ENCODE measurements around the gene CEP85. TPM values are rescaled to one million over a fixed set of nuclear protein-coding genes. Genes with fewer than 3 reads are reported as not detected.

The CEP85 gene
- total RNA-seq, 1 experiment from 2014 or later: 20.8 TPM

DNA sequence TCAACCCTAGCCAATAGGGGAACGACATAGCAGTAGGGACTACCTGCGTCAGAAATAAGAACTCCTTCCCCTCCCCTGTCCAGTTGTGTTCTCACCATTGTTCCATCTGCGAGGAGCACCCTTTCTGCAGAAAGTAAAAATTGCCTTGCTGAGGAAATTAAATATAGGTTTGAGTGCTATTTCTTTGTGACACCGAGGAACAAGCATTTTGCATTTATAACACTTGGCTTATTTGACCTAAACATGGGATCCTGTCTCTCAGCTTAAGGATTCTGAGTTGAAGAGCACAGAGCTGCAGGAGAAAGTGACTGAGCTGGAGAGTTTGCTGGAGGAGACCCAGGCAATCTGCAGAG is 35.2 kb downstream of the CEP85 start:
- in situ Hi-C loops (cut with HindIII; ENCODE audit: low pct_unique_long_range_greater_than_20kb, low sequenced_read_pairs): no loop called here
- no peak for DNase-seq (ENCODE audit: low read depth)

DNA sequence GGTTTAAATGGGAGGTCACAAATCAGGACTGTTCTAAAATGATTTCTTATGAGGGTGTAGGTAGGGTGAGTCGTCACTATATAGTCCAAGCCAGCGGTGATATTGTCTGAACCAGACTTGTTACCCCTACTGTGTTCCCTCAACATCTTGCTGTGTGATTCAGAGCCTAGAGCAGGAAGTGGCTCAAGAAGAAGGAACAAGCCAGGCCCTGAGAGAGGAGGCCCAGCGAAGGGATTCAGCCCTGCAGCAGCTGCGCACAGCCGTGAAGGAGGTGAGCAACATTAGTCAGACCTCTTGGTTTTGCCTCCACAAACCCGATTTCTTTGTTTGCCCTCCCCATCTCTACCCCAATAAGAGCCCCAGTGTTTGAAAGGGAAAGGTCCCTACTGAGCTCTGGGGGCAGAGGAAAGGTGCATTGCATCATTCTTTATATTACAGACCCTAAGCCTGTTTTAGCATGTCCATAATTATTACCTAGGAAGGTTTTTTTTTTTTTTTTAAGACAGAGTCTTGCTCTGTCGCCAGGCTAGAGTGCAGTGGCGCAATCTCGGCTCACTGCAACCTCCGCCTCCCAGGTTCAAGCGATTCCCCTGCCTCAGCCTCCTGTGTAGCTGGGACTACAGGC is 40.9 kb downstream of the CEP85 start:
- in situ Hi-C loops (cut with HindIII; ENCODE audit: low pct_unique_long_range_greater_than_20kb, low sequenced_read_pairs): no loop called here
- no peak for DNase-seq (ENCODE audit: low read depth)

DNA sequence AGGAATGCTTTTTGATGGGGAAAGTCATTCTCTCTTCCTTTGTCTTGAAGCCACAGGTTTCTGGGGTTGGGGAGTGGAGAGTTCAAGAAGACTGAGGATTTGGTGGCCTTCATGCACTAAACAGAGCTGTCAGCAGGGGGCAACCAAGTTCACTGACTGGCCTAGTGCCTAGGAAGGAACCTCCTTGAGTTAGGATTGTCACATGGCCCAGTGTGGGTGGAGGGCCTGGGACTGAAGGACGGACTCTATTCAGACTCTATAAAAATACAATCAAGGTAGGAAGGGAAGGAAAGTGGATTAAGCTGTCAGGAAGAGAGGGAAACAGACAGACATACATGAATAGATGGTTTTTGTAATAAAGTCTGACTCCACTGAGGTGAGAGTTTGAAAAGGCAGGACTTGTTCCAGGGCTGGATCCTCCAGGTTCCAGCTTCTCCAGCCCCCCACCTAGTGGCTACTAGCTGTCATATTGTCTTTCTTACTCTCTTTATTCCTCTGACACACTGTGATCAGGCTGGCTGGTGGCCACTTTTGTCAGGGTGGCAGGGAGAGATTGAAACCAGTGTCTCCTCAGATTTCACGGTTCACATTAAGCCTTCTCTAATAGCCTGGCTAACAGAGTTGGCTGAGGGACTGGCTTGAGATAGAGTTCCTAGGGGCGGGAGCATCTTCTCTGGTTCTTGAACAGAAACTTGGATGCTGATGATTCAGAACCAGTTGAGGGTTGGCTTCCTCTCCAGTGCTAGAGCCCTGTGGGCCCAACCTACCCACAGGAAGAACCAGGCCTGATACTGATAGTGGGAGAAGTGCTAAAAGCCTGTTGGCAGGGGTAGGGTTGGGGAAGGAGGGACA is 41.8 kb downstream of the CEP85 start:
- in situ Hi-C loops (cut with HindIII; ENCODE audit: low pct_unique_long_range_greater_than_20kb, low sequenced_read_pairs): no loop called here

DNA sequence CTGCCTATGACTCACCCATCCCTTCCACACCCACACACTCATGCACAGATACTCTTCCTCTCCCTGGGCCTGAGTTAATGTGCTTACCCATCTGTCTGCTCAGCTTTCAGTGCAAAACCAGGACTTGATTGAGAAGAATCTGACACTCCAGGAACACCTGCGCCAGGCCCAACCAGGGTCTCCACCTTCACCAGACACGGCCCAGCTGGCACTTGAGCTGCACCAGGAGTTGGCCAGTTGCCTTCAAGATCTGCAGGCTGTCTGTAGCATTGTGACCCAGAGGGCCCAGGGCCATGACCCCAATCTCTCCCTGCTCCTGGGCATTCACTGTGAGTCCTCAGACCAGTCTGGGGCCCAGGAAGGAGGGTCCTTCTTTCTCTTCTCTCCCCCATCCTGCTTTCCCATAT is 42.4 kb downstream of the CEP85 start:
- in situ Hi-C loops (cut with HindIII; ENCODE audit: low pct_unique_long_range_greater_than_20kb, low sequenced_read_pairs): no loop called here

More for the DNA sequence above, 41.8 kb downstream of the CEP85 start:
- DNase-seq (ENCODE audit: low read depth): peak; percentile 86

DNA sequence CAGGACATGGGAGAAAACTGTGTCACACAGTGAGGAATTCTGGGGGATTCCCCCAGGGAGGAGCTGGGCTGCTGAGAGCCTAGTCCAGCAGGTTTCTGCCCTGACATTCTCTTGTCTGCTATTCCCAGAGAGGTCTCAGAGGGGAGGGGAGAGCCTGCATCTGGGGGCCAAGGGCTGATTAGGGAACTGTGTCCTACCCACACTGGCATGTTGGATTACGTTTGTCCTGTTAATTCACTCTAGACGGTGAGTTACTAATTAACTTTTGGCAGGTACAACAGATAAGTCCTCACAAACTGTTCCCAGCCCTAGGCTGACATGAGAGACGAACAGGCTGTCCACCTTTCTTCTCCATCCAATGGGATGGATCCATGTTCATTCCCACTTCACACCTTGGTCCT is 43.3 kb downstream of the CEP85 start:
- in situ Hi-C loops (cut with HindIII; ENCODE audit: low pct_unique_long_range_greater_than_20kb, low sequenced_read_pairs): no loop called here
- no peak for DNase-seq (ENCODE audit: low read depth)

More for the DNA sequence above, 42.4 kb downstream of the CEP85 start:
- DNase-seq (ENCODE audit: low read depth): no peak

DNA sequence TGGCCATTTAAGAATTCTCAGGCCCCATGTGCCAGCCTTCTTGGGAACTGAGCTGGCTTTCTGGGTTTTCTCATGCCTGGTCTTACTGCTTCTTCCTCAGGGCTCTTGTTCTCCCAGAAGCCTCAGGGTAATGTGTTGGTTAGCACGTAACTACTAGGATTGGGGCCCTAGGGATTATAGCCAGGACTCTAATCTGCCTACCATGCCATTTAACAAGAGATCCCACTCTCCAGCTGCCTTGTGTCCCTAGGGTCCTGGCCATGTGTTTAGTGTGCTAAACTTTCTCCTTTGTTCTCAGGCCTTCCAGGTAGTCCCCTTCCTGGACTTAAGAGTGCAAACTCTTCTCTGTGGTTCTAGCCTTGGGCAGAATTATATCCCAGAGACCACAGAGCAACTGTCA is 43.7 kb downstream of the CEP85 start:
- in situ Hi-C loops (cut with HindIII; ENCODE audit: low pct_unique_long_range_greater_than_20kb, low sequenced_read_pairs): no loop called here
- DNase-seq (ENCODE audit: low read depth): no peak

DNA sequence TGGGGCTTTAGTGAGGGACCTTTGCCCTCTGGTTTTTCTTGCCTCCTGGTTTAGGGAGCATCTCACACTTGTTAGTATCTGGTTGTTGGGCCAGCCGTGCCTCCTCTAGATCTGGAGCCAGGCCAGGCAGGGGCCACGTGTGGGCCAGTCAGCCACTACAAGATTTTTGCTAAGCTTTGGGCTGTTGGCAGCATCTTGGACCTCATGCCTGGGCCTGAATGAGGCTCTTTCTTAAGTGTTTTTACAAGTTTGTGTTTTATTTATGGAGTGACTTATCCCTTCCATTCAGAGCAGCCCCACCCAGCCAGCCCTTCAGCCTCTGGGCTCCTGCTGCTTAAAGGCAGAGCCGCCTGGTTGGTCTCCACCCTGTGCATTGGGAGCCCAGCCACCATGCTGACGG is 44.3 kb downstream of the CEP85 start:
- peak; percentile 71 for DNase-seq (ENCODE audit: low read depth)
- in situ Hi-C loops (cut with HindIII; ENCODE audit: low pct_unique_long_range_greater_than_20kb, low sequenced_read_pairs): no loop called here

DNA sequence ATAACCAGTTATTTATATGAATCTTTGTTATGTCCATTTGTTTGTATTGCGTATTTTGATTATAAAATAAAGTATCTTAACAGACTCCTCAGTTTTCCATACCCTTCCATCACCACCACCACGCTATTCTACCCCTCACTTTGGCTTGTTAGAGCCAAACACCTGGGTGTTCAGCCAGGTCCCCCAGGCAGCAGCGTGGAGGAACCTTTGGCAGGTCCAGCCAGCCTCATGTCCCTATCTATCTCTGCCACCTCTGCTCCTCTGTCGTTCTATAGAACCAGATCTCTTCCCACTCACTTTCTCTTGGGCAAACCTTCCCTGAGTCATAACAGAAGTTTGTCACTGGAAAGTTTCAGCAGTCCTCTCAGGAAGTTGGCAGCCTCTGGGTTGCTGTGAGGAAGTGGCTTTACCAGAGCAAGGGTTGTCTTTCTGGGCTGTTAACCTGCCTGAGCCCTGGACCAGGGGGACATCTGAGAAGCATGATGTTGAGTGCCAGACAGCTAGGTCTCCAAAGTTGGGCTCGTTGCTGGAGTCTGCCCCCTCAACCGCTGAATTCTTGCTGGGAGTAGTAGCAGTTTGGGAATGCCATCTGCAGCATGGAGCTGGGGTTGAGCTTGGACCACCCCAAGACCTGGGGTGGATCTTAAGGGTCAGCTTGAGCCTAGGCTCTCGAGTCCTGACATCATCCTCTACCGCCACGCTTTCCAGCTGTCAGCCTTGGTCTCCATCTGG is 44.9 kb downstream of the CEP85 start:
- in situ Hi-C loops (cut with HindIII; ENCODE audit: low pct_unique_long_range_greater_than_20kb, low sequenced_read_pairs): no loop called here
- DNase-seq (ENCODE audit: low read depth): peak; percentile 51

DNA sequence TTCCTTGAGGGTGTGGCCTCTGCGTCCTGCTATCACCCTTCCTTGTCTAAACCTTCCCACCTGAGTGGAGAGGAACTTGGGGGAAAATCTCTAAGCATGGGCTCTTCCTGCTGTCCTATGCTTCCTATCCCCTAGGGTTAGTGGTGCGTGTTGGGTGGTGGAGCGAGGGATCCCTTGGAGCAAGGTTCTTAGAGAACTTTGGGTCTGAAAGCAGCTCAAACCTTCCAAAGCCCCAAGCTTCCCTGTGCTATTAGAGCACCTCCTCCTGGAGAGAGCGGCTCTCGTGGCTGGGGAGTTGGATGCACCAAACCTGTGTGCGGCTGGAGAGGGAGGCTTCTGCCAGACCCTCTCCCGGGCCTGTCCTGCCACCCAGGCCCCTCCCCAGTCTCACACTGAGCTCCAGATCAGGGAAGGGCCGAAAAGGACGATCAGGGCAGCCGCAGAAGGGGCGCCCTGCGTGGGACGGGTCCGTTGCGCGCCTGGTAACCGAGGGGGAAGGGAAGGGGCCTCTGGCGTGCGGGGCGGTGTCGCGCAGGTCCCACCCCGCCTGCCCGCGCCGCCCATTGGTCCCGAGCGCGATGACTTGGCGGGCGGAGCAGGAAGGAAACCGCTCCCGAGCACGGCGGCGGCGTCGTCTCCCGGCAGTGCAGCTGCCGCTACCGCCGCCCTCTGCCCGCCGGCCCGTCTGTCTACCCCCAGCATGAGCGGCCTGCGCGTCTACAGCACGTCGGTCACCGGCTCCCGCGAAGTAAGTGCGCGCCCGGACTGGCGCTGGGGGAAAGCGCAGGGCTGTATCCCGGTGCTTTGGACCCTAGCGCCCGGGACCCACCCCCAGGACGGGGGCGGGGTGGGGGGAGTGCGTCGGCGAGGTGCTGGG is 45.7 kb downstream of the CEP85 start, which contains the start of gene SH3BGRL3:
Gene SH3BGRL3, plus strand, starts transcription at position 631 of the 877 bp plus-strand sequence. Its CDS starts 70 bp downstream, at position 701.
- peak; percentile 89 for DNase-seq (ENCODE audit: low read depth)
- in situ Hi-C loops (cut with HindIII; ENCODE audit: low pct_unique_long_range_greater_than_20kb, low sequenced_read_pairs): no loop called here

DNA sequence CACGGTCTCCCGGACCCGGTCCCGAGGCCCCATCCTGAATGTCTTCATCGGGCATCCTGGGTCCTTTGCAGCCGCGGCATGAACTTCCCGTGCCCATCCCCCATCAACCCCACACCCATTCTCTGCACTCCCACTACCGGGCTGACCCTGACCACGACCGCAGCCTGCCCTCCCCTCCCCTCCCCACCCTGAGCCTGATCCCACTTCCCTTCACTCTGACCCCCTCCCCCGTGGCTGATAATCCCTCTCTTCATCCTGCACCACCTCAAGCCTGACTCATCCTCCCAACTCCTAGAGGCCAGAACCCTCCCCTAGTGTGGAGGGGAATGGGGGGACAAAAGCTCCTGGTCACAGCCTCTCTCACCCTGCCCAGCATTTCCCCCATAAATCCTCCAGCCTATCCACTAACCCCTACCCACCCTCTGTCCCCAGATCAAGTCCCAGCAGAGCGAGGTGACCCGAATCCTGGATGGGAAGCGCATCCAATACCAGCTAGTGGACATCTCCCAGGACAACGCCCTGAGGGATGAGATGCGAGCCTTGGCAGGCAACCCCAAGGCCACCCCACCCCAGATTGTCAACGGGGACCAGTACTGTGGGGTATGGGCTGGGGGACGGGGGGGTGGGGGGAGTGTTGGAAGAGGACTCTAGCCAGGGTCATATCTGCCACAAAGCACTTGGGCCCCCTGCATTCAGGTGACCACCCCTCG is 46.5 kb downstream of the CEP85 start:
- in situ Hi-C loops (cut with HindIII; ENCODE audit: low pct_unique_long_range_greater_than_20kb, low sequenced_read_pairs): no loop called here
- no peak for DNase-seq (ENCODE audit: low read depth)

DNA sequence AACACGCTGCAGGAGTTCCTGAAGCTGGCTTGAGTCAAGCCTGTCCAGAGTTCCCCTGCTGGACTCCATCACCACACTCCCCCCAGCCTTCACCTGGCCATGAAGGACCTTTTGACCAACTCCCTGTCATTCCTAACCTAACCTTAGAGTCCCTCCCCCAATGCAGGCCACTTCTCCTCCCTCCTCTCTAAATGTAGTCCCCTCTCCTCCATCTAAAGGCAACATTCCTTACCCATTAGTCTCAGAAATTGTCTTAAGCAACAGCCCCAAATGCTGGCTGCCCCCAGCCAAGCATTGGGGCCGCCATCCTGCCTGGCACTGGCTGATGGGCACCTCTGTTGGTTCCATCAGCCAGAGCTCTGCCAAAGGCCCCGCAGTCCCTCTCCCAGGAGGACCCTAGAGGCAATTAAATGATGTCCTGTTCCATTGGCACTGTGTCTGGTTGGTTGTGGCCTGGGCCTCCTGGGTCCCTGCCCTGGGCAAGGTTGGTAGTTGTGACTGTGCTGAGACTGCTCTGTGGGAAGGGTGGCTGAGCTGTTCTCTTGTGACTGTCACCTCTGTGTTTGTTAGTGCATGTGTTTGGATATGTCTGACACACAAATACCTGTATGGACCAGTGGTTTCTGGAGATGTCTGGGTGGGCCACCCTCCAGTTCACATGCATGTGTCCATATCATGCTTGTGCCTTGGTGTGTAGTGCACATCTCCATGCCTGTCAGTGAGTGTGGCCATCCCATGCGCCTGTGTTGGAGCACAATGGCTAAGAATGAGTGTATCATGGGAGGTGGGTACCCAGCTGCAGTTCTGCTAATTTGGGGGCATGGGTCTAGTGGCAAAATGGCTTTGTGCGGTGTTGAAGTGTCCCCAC is 47.3 kb downstream of the CEP85 start:
- in situ Hi-C loops (cut with HindIII; ENCODE audit: low pct_unique_long_range_greater_than_20kb, low sequenced_read_pairs): no loop called here
- no peak for DNase-seq (ENCODE audit: low read depth)

DNA sequence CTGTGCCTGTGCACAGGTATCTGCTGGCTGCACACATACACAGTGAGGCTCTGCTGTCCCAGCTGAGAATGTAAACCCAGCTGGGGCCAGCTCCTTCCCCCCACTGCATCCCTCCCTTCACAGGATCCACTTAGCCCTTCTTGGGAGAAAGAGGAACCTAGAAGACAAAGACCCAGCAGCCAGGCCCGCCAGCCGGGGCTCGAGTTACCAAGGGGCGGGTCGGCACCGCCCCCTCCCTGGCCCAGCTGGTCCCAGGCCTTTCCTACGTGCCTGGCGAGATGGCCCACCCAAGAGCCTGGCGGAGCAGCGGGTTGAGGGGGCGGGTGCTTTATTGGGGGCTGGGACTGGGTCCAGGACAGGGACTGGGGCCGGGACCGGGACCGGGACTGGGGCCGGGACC is 48.0 kb downstream of the CEP85 start:
- in situ Hi-C loops (cut with HindIII; ENCODE audit: low pct_unique_long_range_greater_than_20kb, low sequenced_read_pairs): no loop called here
- no peak for DNase-seq (ENCODE audit: low read depth)

DNA sequence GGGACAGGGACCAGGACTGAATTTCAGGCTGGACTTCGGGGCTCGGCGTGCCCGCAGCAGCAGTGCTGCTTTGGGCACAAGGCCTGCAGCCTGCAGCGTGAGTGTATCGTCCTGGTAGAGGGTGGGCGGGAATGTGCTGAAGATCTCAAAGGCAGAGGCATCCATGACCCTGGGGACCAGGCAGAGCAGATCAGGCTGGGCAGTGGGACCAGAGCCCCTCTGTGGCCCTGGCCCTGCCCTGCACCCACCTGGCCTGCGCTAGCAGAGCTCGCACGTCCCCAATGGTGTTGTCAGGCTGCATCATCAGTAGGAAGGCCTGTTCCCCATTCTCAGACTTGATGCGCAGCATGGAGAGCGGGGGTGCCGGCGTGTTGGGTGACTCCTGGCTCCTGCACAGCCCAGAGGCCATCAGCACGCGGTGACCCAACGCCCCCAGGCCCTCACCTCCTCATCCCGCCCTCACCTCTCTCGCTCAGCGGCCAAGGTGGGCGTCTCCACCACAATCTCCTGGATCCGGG is 48.5 kb downstream of the CEP85 start:
- in situ Hi-C loops (cut with HindIII; ENCODE audit: low pct_unique_long_range_greater_than_20kb, low sequenced_read_pairs): no loop called here
- no peak for DNase-seq (ENCODE audit: low read depth)

DNA sequence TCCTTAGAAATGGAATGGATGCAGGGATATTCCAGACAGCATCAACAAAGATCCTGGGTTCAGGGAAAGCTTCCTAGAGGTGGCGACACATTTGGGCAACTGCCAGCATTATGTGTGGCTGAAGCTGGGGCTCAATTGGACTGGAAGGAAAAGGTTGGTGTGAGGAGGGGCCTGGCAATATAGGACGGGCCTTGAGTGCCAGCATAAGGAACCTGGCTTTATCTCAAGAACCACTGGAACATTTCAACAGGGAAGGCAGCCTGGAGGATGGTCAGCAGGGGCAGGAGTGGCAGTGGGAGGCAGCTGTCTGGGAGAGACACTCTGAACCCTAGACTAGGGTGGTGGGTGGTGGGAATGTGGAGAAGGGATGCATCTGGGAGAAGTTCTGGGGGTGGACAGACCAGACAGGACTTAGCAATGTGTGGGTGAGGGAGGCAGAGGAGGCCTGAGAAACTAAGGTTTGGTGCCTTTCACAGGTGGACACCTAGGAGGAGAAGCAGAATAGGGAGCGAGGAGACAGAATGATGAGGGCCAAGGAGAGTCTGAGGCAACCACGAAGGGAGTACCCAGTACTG is 49.4 kb downstream of the CEP85 start:
- in situ Hi-C loops (cut with HindIII; ENCODE audit: low pct_unique_long_range_greater_than_20kb, low sequenced_read_pairs): no loop called here
- no peak for DNase-seq (ENCODE audit: low read depth)

DNA sequence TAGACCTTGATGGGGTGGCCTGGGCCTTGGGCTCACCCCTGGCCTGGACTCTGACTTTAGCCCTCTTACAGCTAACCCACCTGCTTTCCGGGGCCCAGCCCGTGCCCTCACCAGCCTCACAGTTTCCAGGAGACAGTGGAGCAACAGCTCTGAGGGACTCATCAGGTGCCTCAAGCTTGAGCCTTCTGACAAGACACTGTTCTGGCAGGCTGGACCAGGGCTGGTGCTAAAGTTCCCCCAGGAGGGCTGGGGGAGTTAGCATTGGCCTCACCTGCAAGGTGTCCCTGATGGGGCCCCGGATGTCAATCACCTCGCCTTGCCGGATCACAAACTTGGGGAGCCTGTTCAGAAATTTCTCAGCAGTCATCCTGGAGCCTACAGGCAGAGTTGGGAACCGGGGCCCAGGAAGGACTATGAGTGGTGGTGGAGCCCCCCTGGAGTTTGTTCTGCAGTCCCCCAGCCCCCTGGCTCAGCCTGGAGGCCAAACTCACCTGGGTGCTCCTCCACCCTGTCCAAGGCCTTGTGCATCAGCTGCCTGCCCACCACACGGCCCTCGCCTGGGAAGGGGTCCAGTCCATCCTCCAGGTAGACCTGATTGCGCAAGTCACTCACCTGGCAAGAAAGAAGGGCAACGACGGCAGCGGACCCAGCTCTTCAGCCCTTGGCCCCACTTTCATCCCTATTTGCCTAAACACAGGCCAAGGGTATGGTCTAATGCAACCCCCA is 50.0 kb downstream of the CEP85 start:
- in situ Hi-C loops (cut with HindIII; ENCODE audit: low pct_unique_long_range_greater_than_20kb, low sequenced_read_pairs): no loop called here

More for the DNA sequence above, 50.0 kb downstream of the CEP85 start:
- no peak for DNase-seq (ENCODE audit: low read depth)
